GM21390 (cell line): ENCODE measurements around the gene CENPF.
"Not testable (repeated sequence)": the region's sequence is repeated elsewhere in the genome, so short reads cannot be mapped to it uniquely, and the experiment has no call there.

Source experiments
- ATAC-seq: cut with Tn5 transposase; IDR thresholded peaks from one replicate; pipeline ENCODE4 v1.9.1; 2021; ENCODE audit not compliant: unreplicated experiment

The CENPF gene

GRCh38 chr1:214582289-214582891 lies 20.6 kb upstream of the CENPF start:
- no peak for ATAC-seq

GRCh38 chr1:214583113-214583512 lies 19.9 kb upstream of the CENPF start:
- no peak for ATAC-seq

- no peak for ATAC-seq
These were observed 19.0 kb upstream of the CENPF start for GRCh38 chr1:214583824-214584554.

- ATAC-seq, result peak; percentile 83
These were observed 17.9 kb upstream of the CENPF start for GRCh38 chr1:214584805-214585766.

- no peak for ATAC-seq
These were observed 16.4 kb upstream of the CENPF start for GRCh38 chr1:214586621-214587020.

- no peak for ATAC-seq
These were observed 15.8 kb upstream of the CENPF start for GRCh38 chr1:214587165-214587564.

GRCh38 chr1:214588963-214589597 lies 13.9 kb upstream of the CENPF start:
- no peak for ATAC-seq

GRCh38 chr1:214590696-214591095 lies 12.3 kb upstream of the CENPF start:
- no peak for ATAC-seq

GRCh38 chr1:214591918-214592317 lies 11.1 kb upstream of the CENPF start:
- ATAC-seq, result not testable (repeated sequence)

- ATAC-seq, result no peak
These were observed 9.8 kb upstream of the CENPF start for GRCh38 chr1:214593158-214593557.

GRCh38 chr1:214603819-214604252 lies 841 bp downstream of the CENPF start:
- ATAC-seq, result no peak

GRCh38 chr1:214604523-214604922 lies 1.5 kb downstream of the CENPF start:
- ATAC-seq, result no peak

GRCh38 chr1:214605484-214605883 lies 2.5 kb downstream of the CENPF start:
- not testable (repeated sequence) for ATAC-seq

GRCh38 chr1:214605933-214606925 lies 3.2 kb downstream of the CENPF start:
- ATAC-seq, result not testable (repeated sequence)

GRCh38 chr1:214607492-214608215 lies 4.7 kb downstream of the CENPF start:
- ATAC-seq, result not testable (repeated sequence)

GRCh38 chr1:214608216-214608783 lies 5.3 kb downstream of the CENPF start:
- ATAC-seq, result not testable (repeated sequence)

GRCh38 chr1:214608817-214609216 lies 5.8 kb downstream of the CENPF start:
- ATAC-seq, result not testable (repeated sequence)

- ATAC-seq, result no peak
These were observed 6.7 kb downstream of the CENPF start for GRCh38 chr1:214609692-214610091.

- not testable (repeated sequence) for ATAC-seq
These were observed 7.1 kb downstream of the CENPF start for GRCh38 chr1:214610136-214610535.
